Liver (tissue), 3 donors: Measurements from ENCODE around the gene METTL14.
"Not testable (repeated sequence)": the region's sequence is repeated elsewhere in the genome, so short reads cannot be mapped to it uniquely, and the experiment has no call there.

Experiments
- EGR1 ChIP-seq, 2 donors: IDR thresholded peaks; 2 replicates each; pipeline ENCODE4 v1.6.1; 2016 to 2018; ENCODE audit warnings: antibody characterized with exemption in 2 of 2, low read depth in 2 of 2
- GABPA ChIP-seq, 2 donors: IDR thresholded peaks in 1 of 2; conservative IDR thresholded peaks in 1 of 2; 2 replicates each; pipeline ENCODE4 v1.6.1; 2016; ENCODE audit warnings: antibody characterized with exemption in 2 of 2, mild to moderate bottlenecking in 1 of 2, moderate library complexity in 1 of 2
- HNF4A ChIP-seq, 2 donors: conservative IDR thresholded peaks; 2 replicates each; pipeline ENCODE4 v1.6.1; 2016; ENCODE audit warnings: antibody characterized with exemption in 2 of 2, mild to moderate bottlenecking in 2 of 2
- JUND ChIP-seq, 2 donors: IDR thresholded peaks; 2 replicates each; pipeline ENCODE4 v1.6.1; 2016; ENCODE audit warnings: antibody characterized with exemption in 2 of 2
- NR2F2 ChIP-seq: IDR thresholded peaks from 2 replicates; pipeline ENCODE4 v1.6.1; 2016; ENCODE audit warnings: antibody characterized with exemption
- RAD21 ChIP-seq, 2 donors: IDR thresholded peaks; 2 replicates each; pipeline ENCODE4 v1.6.1; 2016; ENCODE audit warnings: antibody characterized with exemption in 2 of 2, mild to moderate bottlenecking in 2 of 2
- SP1 ChIP-seq: IDR thresholded peaks from 2 replicates; pipeline ENCODE4 v1.6.1; 2018; ENCODE audit warnings: antibody characterized with exemption, mild to moderate bottlenecking
- TAF1 ChIP-seq: conservative IDR thresholded peaks from 2 replicates; pipeline ENCODE4 v1.6.1; 2016; ENCODE audit warnings: antibody characterized with exemption, mild to moderate bottlenecking
- YY1 ChIP-seq: IDR thresholded peaks from 2 replicates; pipeline ENCODE4 v1.6.1; 2016; ENCODE audit warnings: antibody characterized with exemption, mild to moderate bottlenecking
- TF ChIP-seq, protein P1 (sequence below): fragments of 150-350 bp; IDR thresholded peaks from 2 replicates; pipeline ENCODE4 v1.5.1; 2017; ENCODE audit warnings: improper control_type of control experiment, low read depth, low read length; ENCODE audit not compliant: missing input control
- TF ChIP-seq, protein P2 (sequence below): IDR thresholded peaks from 2 replicates; pipeline ENCODE4 v1.6.1; 2016; ENCODE audit warnings: antibody characterized with exemption
- TF ChIP-seq, protein P3 (sequence below): IDR thresholded peaks from 2 replicates; pipeline ENCODE4 v1.6.1; 2016; ENCODE audit warnings: antibody characterized with exemption
- TF ChIP-seq, protein P4 (sequence below): IDR thresholded peaks from 2 replicates; pipeline ENCODE4 v1.6.1; 2016; ENCODE audit warnings: antibody characterized with exemption, mild to moderate bottlenecking
- donor health status: healthy.
- donor health status: healthy.

DNA sequence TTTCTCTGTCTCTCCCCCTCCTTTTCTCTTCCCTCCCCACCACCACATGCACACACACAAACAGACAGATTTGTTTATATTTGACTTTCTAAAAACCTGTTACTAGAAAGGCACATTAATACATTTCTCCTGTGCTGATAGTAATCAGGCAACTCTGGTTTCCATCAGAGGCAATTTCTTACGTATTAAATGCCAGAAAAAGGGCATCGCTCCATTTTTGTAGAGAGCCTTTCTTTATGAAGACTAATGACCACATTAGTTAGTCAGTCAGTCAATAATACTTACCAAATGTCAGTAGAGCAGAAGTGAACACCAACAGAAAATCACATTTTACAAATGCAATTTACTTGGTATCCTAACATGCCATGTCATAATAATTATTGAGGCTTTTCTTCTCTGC is 14.2 kb upstream of the METTL14 start:
- TF ChIP-seq, protein P1, sequence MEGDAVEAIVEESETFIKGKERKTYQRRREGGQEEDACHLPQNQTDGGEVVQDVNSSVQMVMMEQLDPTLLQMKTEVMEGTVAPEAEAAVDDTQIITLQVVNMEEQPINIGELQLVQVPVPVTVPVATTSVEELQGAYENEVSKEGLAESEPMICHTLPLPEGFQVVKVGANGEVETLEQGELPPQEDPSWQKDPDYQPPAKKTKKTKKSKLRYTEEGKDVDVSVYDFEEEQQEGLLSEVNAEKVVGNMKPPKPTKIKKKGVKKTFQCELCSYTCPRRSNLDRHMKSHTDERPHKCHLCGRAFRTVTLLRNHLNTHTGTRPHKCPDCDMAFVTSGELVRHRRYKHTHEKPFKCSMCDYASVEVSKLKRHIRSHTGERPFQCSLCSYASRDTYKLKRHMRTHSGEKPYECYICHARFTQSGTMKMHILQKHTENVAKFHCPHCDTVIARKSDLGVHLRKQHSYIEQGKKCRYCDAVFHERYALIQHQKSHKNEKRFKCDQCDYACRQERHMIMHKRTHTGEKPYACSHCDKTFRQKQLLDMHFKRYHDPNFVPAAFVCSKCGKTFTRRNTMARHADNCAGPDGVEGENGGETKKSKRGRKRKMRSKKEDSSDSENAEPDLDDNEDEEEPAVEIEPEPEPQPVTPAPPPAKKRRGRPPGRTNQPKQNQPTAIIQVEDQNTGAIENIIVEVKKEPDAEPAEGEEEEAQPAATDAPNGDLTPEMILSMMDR = not testable (repeated sequence)
- not testable (repeated sequence) for TF ChIP-seq RAD21 (IDR thresholded peaks at IDR 0.05); SP1; TAF1; JUND (IDR thresholded peaks at IDR 0.05); EGR1 (IDR thresholded peaks at IDR 0.05; ENCODE audit: low read depth in 2 of 2); GABPA (IDR thresholded peaks at IDR 0.05 in 1 of 2, conservative IDR thresholded peaks at IDR 0.05 in 1 of 2); HNF4A (conservative IDR thresholded peaks at IDR 0.05); YY1; NR2F2
- TF ChIP-seq, protein P2, sequence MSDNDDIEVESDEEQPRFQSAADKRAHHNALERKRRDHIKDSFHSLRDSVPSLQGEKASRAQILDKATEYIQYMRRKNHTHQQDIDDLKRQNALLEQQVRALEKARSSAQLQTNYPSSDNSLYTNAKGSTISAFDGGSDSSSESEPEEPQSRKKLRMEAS = not testable (repeated sequence)
- TF ChIP-seq, protein P3, sequence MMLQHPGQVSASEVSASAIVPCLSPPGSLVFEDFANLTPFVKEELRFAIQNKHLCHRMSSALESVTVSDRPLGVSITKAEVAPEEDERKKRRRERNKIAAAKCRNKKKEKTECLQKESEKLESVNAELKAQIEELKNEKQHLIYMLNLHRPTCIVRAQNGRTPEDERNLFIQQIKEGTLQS = not testable (repeated sequence)
- TF ChIP-seq, protein P4, sequence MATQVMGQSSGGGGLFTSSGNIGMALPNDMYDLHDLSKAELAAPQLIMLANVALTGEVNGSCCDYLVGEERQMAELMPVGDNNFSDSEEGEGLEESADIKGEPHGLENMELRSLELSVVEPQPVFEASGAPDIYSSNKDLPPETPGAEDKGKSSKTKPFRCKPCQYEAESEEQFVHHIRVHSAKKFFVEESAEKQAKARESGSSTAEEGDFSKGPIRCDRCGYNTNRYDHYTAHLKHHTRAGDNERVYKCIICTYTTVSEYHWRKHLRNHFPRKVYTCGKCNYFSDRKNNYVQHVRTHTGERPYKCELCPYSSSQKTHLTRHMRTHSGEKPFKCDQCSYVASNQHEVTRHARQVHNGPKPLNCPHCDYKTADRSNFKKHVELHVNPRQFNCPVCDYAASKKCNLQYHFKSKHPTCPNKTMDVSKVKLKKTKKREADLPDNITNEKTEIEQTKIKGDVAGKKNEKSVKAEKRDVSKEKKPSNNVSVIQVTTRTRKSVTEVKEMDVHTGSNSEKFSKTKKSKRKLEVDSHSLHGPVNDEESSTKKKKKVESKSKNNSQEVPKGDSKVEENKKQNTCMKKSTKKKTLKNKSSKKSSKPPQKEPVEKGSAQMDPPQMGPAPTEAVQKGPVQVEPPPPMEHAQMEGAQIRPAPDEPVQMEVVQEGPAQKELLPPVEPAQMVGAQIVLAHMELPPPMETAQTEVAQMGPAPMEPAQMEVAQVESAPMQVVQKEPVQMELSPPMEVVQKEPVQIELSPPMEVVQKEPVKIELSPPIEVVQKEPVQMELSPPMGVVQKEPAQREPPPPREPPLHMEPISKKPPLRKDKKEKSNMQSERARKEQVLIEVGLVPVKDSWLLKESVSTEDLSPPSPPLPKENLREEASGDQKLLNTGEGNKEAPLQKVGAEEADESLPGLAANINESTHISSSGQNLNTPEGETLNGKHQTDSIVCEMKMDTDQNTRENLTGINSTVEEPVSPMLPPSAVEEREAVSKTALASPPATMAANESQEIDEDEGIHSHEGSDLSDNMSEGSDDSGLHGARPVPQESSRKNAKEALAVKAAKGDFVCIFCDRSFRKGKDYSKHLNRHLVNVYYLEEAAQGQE = not testable (repeated sequence)
